BE2C (cell line): ENCODE results near the gene SORBS1.

ENCODE experiments used
- DNase-seq: peaks from one replicate; pipeline ENCODE4 v3.0.0-alpha.2; 2020
- H3K27me3 ChIP-seq: fragments of 250-450 bp; sonication (Bioruptor Pico); 2 replicates; pipeline ENCODE4 v1.5.1; 2020; ENCODE audit warnings: mild to moderate bottlenecking
- H3K36me3 ChIP-seq: fragments of 250-450 bp; sonication (Bioruptor Pico); 2 replicates; pipeline ENCODE4 v1.5.1; 2020; ENCODE audit warnings: mild to moderate bottlenecking
- H3K4me1 ChIP-seq: fragments of 250-450 bp; sonication (Bioruptor Pico); 2 replicates; pipeline ENCODE4 v1.5.1; 2020
- H3K4me3 ChIP-seq: 2 replicates; pipeline ENCODE4 v1.5.1; 2011; ENCODE audit warnings: low read depth, low read length
- H3K9me3 ChIP-seq: fragments of 250-450 bp; sonication (Bioruptor Pico); 2 replicates; pipeline ENCODE4 v1.5.1; 2020
- TF ChIP-seq, protein P1 (sequence below): IDR thresholded peaks from 2 replicates; pipeline ENCODE4 v1.5.1; 2012; ENCODE audit warnings: mild to moderate bottlenecking, low read depth, low read length

Gene SORBS1

DNA sequence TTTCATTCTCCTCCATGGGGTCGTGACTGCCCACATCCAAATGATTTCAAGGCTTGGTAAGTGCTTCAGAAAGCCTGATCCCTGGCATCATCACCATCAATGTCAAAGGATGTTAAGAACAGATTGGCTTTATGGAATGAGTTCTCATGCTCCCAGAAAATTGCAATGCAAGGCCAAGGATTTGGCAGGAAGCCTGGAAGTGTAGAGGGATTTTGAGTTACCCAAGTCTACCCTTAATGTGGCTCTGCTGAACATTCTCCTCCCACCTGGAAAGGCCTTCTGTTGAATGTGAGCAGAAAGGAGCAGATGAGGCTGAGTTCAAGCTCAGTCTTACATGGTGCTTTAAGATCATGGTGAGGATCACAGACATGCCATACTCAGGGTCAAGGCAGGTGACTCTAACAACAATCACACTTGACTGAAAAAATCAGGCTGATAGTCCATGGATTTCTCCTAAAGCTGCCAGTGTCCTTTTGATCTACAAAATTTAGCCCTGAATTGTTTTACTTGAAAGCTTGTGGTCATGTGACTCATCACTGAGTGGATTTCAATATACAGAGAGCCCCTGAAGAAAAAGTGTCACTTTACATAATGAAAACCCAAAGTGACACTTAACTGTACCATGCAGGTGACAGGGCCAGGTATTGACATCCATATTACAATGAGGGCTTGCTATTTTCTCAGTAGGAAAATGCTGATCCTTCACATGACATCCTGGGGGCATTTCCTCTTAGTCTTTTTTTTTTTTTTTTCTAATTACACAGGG, 159.3 kb downstream of the SORBS1 start:
- no peak overlapping the region for H3K4me3 ChIP-seq
- H3K27me3 ChIP-seq: no peaks in the 10 kb centered on the region
- H3K36me3 ChIP-seq: no peaks in the 10 kb centered on the region
- no peak for DNase-seq
- H3K9me3 ChIP-seq: no peaks in the 10 kb centered on the region
- H3K4me1 ChIP-seq: no peaks in the 10 kb centered on the region
- TF ChIP-seq, protein P1, sequence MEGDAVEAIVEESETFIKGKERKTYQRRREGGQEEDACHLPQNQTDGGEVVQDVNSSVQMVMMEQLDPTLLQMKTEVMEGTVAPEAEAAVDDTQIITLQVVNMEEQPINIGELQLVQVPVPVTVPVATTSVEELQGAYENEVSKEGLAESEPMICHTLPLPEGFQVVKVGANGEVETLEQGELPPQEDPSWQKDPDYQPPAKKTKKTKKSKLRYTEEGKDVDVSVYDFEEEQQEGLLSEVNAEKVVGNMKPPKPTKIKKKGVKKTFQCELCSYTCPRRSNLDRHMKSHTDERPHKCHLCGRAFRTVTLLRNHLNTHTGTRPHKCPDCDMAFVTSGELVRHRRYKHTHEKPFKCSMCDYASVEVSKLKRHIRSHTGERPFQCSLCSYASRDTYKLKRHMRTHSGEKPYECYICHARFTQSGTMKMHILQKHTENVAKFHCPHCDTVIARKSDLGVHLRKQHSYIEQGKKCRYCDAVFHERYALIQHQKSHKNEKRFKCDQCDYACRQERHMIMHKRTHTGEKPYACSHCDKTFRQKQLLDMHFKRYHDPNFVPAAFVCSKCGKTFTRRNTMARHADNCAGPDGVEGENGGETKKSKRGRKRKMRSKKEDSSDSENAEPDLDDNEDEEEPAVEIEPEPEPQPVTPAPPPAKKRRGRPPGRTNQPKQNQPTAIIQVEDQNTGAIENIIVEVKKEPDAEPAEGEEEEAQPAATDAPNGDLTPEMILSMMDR: no peak

- H3K4me1 ChIP-seq: no peaks in the 10 kb centered on the region
- H3K36me3 ChIP-seq: no peaks in the 10 kb centered on the region
- no peaks in the 10 kb centered on the region for H3K9me3 ChIP-seq
- no peak for DNase-seq
- TF ChIP-seq, protein P1: no peak
- H3K4me3 ChIP-seq: no peak overlapping the region
- H3K27me3 ChIP-seq: no peaks in the 10 kb centered on the region
Observed at GRCh38 chr10:95400787-95401186, 160.4 kb downstream of the SORBS1 start.

GRCh38 chr10:95399183-95399582, 162.0 kb downstream of the SORBS1 start:
- TF ChIP-seq, protein P1: no peak
- Histone ChIP-seq H3K27me3 (no peaks in the 10 kb centered on the region), H3K36me3 (no peaks in the 10 kb centered on the region), H3K4me3 (no peak overlapping the region), H3K9me3 (no peaks in the 10 kb centered on the region), H3K4me1 (no peaks in the 10 kb centered on the region)
- no peak for DNase-seq

- DNase-seq: no peak
- no peaks in the 10 kb centered on the region for H3K9me3 ChIP-seq
- no peak overlapping the region for H3K4me3 ChIP-seq
- no peaks in the 10 kb centered on the region for H3K4me1 ChIP-seq
- TF ChIP-seq, protein P1: no peak
- H3K27me3 ChIP-seq: no peaks in the 10 kb centered on the region
- H3K36me3 ChIP-seq: no peaks in the 10 kb centered on the region
Observed at GRCh38 chr10:95397747-95398146, 163.4 kb downstream of the SORBS1 start.

DNA sequence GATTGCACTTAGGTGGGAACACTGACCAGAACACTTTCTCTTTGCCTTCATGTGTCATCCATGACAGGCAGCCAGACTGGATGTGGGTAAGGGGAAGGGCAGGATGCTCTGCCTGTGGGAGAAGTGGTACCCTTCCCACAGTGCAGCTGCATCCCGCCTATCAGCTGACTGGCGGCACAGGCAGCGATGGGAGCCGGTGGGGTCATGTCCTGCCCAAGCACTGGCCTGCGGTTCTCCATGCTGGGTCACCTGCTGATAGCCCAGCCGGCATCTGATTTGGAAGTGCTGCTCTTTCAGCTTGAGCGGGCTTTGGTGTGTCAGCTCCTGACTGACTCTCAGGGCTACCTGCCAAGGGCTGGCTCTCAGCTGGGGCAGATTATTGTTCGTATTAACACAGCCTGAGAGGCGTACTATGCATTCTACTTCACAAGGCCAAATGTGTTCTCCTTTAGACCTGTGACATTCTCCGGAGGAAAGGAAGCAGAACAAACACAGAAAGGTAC, 165.2 kb downstream of the SORBS1 start:
- Histone ChIP-seq H3K36me3 (no peaks in the 10 kb centered on the region), H3K4me1 (no peaks in the 10 kb centered on the region), H3K27me3 (no peaks in the 10 kb centered on the region), H3K9me3 (no peaks in the 10 kb centered on the region), H3K4me3 (no peak overlapping the region)
- TF ChIP-seq, protein P1: no peak
- no peak for DNase-seq

DNA sequence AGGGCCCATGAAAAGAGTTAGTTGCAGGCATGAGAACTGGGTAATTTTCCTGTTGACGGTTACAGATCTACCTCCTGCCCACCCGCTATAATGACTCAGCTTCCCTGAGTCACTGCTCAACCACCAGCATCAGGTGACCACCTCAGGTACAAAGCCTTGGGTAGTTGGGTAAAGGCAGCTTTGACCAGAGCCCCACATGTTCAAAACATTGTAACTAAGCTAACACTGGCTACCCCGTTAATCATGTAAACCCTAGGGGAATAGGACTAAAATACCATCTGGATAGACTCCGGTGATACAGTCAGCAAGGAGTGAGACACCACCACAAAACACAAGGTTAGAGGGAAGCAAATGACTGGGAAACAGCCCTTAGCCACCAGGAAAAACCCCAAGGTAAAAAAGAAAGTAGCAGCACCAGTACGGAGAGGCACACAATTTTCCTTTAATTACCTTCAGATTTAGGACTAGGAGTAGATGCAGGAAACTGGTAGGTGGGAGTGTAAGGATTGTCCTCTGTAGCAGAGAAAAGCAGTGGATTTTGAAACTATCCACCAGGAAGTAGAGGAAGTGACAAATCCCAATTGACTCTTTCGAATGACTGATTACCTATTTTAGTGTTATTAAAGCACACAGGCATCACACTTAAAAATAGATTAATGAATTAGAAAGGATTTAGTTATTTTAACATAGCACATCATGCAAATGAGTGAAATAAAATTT, 166.8 kb downstream of the SORBS1 start:
- no peaks in the 10 kb centered on the region for H3K27me3 ChIP-seq
- no peaks in the 10 kb centered on the region for H3K36me3 ChIP-seq
- H3K9me3 ChIP-seq: no peaks in the 10 kb centered on the region
- TF ChIP-seq, protein P1: no peak
- DNase-seq: no peak
- H3K4me1 ChIP-seq: no peaks in the 10 kb centered on the region
- no peak overlapping the region for H3K4me3 ChIP-seq
